ACC112 (cell line): Measurements from ENCODE around the gene PPP6R2.
"Not testable (repeated sequence)": the region's sequence is repeated elsewhere in the genome, so short reads cannot be mapped to it uniquely, and the experiment has no call there.

Experiments
- H2AFZ ChIP-seq: fragments of 200-600 bp; sonication (generic); one replicate; pipeline ENCODE4 v1.6.0; 2017; ENCODE audit warnings: antibody characterized with exemption, low read length; ENCODE audit not compliant: unreplicated experiment
- H3K27ac ChIP-seq: fragments of 200-600 bp; sonication (generic); 2 replicates; pipeline ENCODE4 v1.5.1; 2014; ENCODE audit warnings: low read depth, mild to moderate bottlenecking, antibody characterized with exemption, low read length, moderate library complexity
- H3K27me3 ChIP-seq: fragments of 200-600 bp; sonication (generic); 2 replicates; pipeline ENCODE4 v1.6.1; 2014; ENCODE audit warnings: mild to moderate bottlenecking, antibody characterized with exemption, low read length, moderate library complexity, mixed read lengths; ENCODE audit not compliant: insufficient read depth
- H3K36me3 ChIP-seq: fragments of 200-600 bp; sonication (generic); 2 replicates; pipeline ENCODE4 v1.6.1; 2016; ENCODE audit warnings: mild to moderate bottlenecking, antibody characterized with exemption, low read length, moderate library complexity, mixed read lengths; ENCODE audit not compliant: insufficient read depth
- H3K4me1 ChIP-seq: fragments of 200-600 bp; sonication (generic); one replicate; pipeline ENCODE4 v1.6.1; 2016; ENCODE audit warnings: low read length, mixed read lengths; ENCODE audit not compliant: insufficient read depth, unreplicated experiment, control insufficient read depth
- H3K4me3 ChIP-seq: fragments of 200-600 bp; sonication (generic); 2 replicates; pipeline ENCODE4 v1.5.1; 2014; ENCODE audit warnings: mild to moderate bottlenecking, low read depth, low read length
- H3K79me2 ChIP-seq: fragments of 200-600 bp; sonication (generic); one replicate; pipeline ENCODE4 v1.6.0; 2016; ENCODE audit warnings: low read length; ENCODE audit not compliant: control insufficient read depth, unreplicated experiment, insufficient read depth

PPP6R2 gene

GRCh38 chr22:50422046-50422445 is 78.9 kb downstream of the PPP6R2 start:
- H3K4me1 ChIP-seq, result no peaks in the 10 kb centered on the region
- peaks cover 4% of the 10 kb centered on the region; the same call in 1 of the 2 replicates for H3K36me3 ChIP-seq
- H3K4me3 ChIP-seq, result no peak overlapping the region
- no peaks in the 10 kb centered on the region for H3K27me3 ChIP-seq
- no peaks in the 10 kb centered on the region for H3K79me2 ChIP-seq
- H2AFZ ChIP-seq, result no peak overlapping the region
- H3K27ac ChIP-seq, result no peak overlapping the region

GRCh38 chr22:50422961-50423815 is 80.1 kb downstream of the PPP6R2 start:
- Histone ChIP-seq H3K36me3 (peaks cover 4% of the 10 kb centered on the region; the same call in 1 of the 2 replicates), H3K27me3 (no peaks in the 10 kb centered on the region), H2AFZ (no peak overlapping the region)

GRCh38 chr22:50423956-50424355 is 80.8 kb downstream of the PPP6R2 start:
- no peaks in the 10 kb centered on the region for H3K4me1 ChIP-seq
- H3K27ac ChIP-seq, result no peak overlapping the region
- H2AFZ ChIP-seq, result no peak overlapping the region
- H3K27me3 ChIP-seq, result no peaks in the 10 kb centered on the region
- H3K79me2 ChIP-seq, result no peaks in the 10 kb centered on the region
- no peak overlapping the region for H3K4me3 ChIP-seq
- H3K36me3 ChIP-seq, result peaks cover 4% of the 10 kb centered on the region; the same call in 1 of the 2 replicates

More at GRCh38 chr22:50422961-50423815, 80.1 kb downstream of the PPP6R2 start:
- Histone ChIP-seq H3K27ac (no peak overlapping the region), H3K4me1 (no peaks in the 10 kb centered on the region), H3K4me3 (no peak overlapping the region), H3K79me2 (no peaks in the 10 kb centered on the region)

- Histone ChIP-seq H3K36me3 (peaks cover 4% of the 10 kb centered on the region; the same call in 1 of the 2 replicates), H3K4me3 (no peak overlapping the region), H3K4me1 (no peaks in the 10 kb centered on the region), H3K27ac (no peak overlapping the region), H3K79me2 (no peaks in the 10 kb centered on the region), H3K27me3 (no peaks in the 10 kb centered on the region), H2AFZ (no peak overlapping the region)
These were observed 82.2 kb downstream of the PPP6R2 start for GRCh38 chr22:50425179-50425916.

- H3K36me3 ChIP-seq, result no peaks in the 10 kb centered on the region
These were observed 89.2 kb downstream of the PPP6R2 start for GRCh38 chr22:50432131-50432876.

GRCh38 chr22:50432877-50433510 is 89.9 kb downstream of the PPP6R2 start:
- not testable (repeated sequence) for H3K27me3 ChIP-seq, H3K36me3 ChIP-seq, H3K27ac ChIP-seq, H2AFZ ChIP-seq, H3K4me1 ChIP-seq, H3K79me2 ChIP-seq, H3K4me3 ChIP-seq

More at GRCh38 chr22:50432131-50432876, 89.2 kb downstream of the PPP6R2 start:
- Histone ChIP-seq H3K27me3 (no peaks in the 10 kb centered on the region), H3K4me1 (no peaks in the 10 kb centered on the region), H3K27ac (no peak overlapping the region), H3K79me2 (no peaks in the 10 kb centered on the region), H2AFZ (no peak overlapping the region), H3K4me3 (no peak overlapping the region)

- H3K27ac ChIP-seq, result no peak overlapping the region
- no peaks in the 10 kb centered on the region for H3K4me1 ChIP-seq
- no peak overlapping the region for H2AFZ ChIP-seq
- H3K79me2 ChIP-seq, result no peaks in the 10 kb centered on the region
- H3K36me3 ChIP-seq, result no peaks in the 10 kb centered on the region
- H3K4me3 ChIP-seq, result no peak overlapping the region
- H3K27me3 ChIP-seq, result no peaks in the 10 kb centered on the region
These were observed 91.7 kb downstream of the PPP6R2 start for GRCh38 chr22:50434849-50435248.

- Histone ChIP-seq H3K4me1 (no peaks in the 10 kb centered on the region), H3K27me3 (no peaks in the 10 kb centered on the region), H3K27ac (no peak overlapping the region), H3K4me3 (no peak overlapping the region), H3K36me3 (no peaks in the 10 kb centered on the region), H3K79me2 (no peaks in the 10 kb centered on the region), H2AFZ (no peak overlapping the region)
These were observed 92.3 kb downstream of the PPP6R2 start for GRCh38 chr22:50435291-50436014.

- Histone ChIP-seq H3K4me3 (no peak overlapping the region), H3K36me3 (no peaks in the 10 kb centered on the region), H2AFZ (no peak overlapping the region), H3K79me2 (no peaks in the 10 kb centered on the region), H3K4me1 (no peaks in the 10 kb centered on the region), H3K27me3 (no peaks in the 10 kb centered on the region), H3K27ac (no peak overlapping the region)
These were observed 93.1 kb downstream of the PPP6R2 start for GRCh38 chr22:50436015-50436830.
